ENCODE results near the gene USP26.

GRCh38 chrX:133007458-133007857 is 89.5 kb downstream of the USP26 start:
- TF ChIP-seq, protein P1, sequence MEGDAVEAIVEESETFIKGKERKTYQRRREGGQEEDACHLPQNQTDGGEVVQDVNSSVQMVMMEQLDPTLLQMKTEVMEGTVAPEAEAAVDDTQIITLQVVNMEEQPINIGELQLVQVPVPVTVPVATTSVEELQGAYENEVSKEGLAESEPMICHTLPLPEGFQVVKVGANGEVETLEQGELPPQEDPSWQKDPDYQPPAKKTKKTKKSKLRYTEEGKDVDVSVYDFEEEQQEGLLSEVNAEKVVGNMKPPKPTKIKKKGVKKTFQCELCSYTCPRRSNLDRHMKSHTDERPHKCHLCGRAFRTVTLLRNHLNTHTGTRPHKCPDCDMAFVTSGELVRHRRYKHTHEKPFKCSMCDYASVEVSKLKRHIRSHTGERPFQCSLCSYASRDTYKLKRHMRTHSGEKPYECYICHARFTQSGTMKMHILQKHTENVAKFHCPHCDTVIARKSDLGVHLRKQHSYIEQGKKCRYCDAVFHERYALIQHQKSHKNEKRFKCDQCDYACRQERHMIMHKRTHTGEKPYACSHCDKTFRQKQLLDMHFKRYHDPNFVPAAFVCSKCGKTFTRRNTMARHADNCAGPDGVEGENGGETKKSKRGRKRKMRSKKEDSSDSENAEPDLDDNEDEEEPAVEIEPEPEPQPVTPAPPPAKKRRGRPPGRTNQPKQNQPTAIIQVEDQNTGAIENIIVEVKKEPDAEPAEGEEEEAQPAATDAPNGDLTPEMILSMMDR (IDR thresholded peaks at IDR 0.05) = no peak
- TF ChIP-seq POLR2A (IDR thresholded peaks at IDR 0.05; ENCODE audit: low read depth) = no peak
- TF ChIP-seq POLR2AphosphoS5 (IDR thresholded peaks at IDR 0.05) = no peak
